Measurements from ENCODE around the gene KLHL3. TPM values are rescaled to one million over a fixed set of nuclear protein-coding genes. Genes with fewer than 3 reads are reported as not detected.

Gene KLHL3
- total and polyA plus RNA-seq, 2 donors (not counting 3 experiments of a cell fraction or from before 2014, with no cell fraction given) = 8.8 to 13.6 TPM

GRCh38 chr5:137599457-137599856 lies 136.4 kb downstream of the KLHL3 start:
- no peak overlapping the region for H3K4me3 ChIP-seq (replicated peaks in 1 of 3; ENCODE audit: insufficient read depth in 1 of 3, low read depth in 1 of 3, low read length in 3 of 3)
- FAIRE-seq = no peak
- dilution Hi-C loops (cut with MboI; ENCODE audit: extremely low pct_ligation_motif_present, low sequenced_read_pairs) = no loop called here

More at GRCh38 chr5:137599457-137599856, 136.4 kb downstream of the KLHL3 start:
- Histone ChIP-seq H3K36me3 (ENCODE audit: control insufficient read depth in 2 of 2, extremely low read depth in 1 of 2, insufficient read depth in 2 of 2, low read length in 2 of 2) (no peaks in the 10 kb centered on the region), H3K9me3 (replicated peaks; ENCODE audit: control insufficient read depth, insufficient read depth, low read length) (no peaks in the 10 kb centered on the region), H3K79me2 (ENCODE audit: control insufficient read depth, insufficient read depth, low read length) (no peaks in the 10 kb centered on the region), H3K4me2 (ENCODE audit: insufficient read depth, low read length) (no peak overlapping the region), H3K27ac (ENCODE audit: insufficient read depth, low read depth, low read length) (no peak overlapping the region), H3K27me3 (ENCODE audit: control insufficient read depth in 2 of 2, insufficient read depth in 2 of 2, low read length in 2 of 2) (peaks cover 25 to 44% of the 10 kb centered on the region in 2 experiments), H3K9ac (replicated peaks; ENCODE audit: extremely low read depth, insufficient read depth, low read length) (no peak overlapping the region), H3K9me1 (replicated peaks; ENCODE audit: control insufficient read depth, extremely low read depth, insufficient read depth, low read length) (no peaks in the 10 kb centered on the region), H4K20me1 (replicated peaks; ENCODE audit: control insufficient read depth, extremely low read depth, insufficient read depth, low read length) (no peaks in the 10 kb centered on the region), H3K4me1 (ENCODE audit: control insufficient read depth, extremely low read depth, insufficient read depth, low read length) (no peaks in the 10 kb centered on the region), H2AFZ (ENCODE audit: low read depth, low read length) (no peak overlapping the region)
- intact Hi-C loops (cut with micrococcal nuclease) = no loop called here
- CTCF ChIA-PET = interaction anchor here (1.3 kb wide), 1 partner anchor 279 kb away, joined by 8 read pairs; no protein-coding TSS in a partner anchor
- BruUV-seq (replicated peaks) = no TSS peak
- POLR2A ChIA-PET = no interaction called here
- TF ChIP-seq GATA2 (IDR thresholded peaks at IDR 0.05; ENCODE audit: insufficient read depth, insufficient read length, low read depth, low read length) (no peak), EZH2 (IDR thresholded peaks at IDR 0.05; ENCODE audit: borderline replicate concordance, low read depth, low read length, severe bottlenecking) (no peak), POLR2A (IDR thresholded peaks at IDR 0.05; ENCODE audit: low read depth, low read length) (no peak), CTCF (IDR thresholded peaks at IDR 0.05; ENCODE audit: extremely low read depth in 1 of 2, insufficient read depth in 1 of 2, low read depth in 1 of 2, low read length in 2 of 2) (no peak), FOS (IDR thresholded peaks at IDR 0.05; ENCODE audit: borderline replicate concordance, insufficient read depth, low read length) (no peak), JUN (IDR thresholded peaks at IDR 0.05; ENCODE audit: borderline replicate concordance, insufficient read depth, insufficient read length, low read depth) (no peak), POLR2AphosphoS5 (IDR thresholded peaks at IDR 0.05; ENCODE audit: insufficient read depth, low read depth, low read length) (no peak), MAX (IDR thresholded peaks at IDR 0.05; ENCODE audit: insufficient read depth, insufficient read length) (no peak), MYC (IDR thresholded peaks at IDR 0.05; ENCODE audit: low read depth, low read length) (no peak)
- no peak for DNase-seq (ENCODE audit: low read depth, low spot score)

All from endothelial cell of umbilical vein (primary cell).